Tibial nerve (tissue), 4 donors: ENCODE measurements around the gene SKA3. TPM values are rescaled to one million over a fixed set of nuclear protein-coding genes. Genes with fewer than 3 reads are reported as not detected.
"Not testable (repeated sequence)": the region's sequence is repeated elsewhere in the genome, so short reads cannot be mapped to it uniquely, and the experiment has no call there.

Experiments
- DNase-seq, 2 donors: peaks; one replicate each; pipeline ENCODE4 v3.0.0-alpha.2; 2019; ENCODE audit warnings: low spot score in 2 of 2
- H3K27ac ChIP-seq, 4 donors: fragments of 200-600 bp; sonication (generic) in 3 of 4; one replicate each; pipeline ENCODE4 v1.5.1; 2017 to 2019; ENCODE audit warnings: mild to moderate bottlenecking in 1 of 4
- H3K27me3 ChIP-seq, 2 donors: fragments of 200-600 bp; sonication (generic) in 1 of 2; one replicate each; pipeline versions ENCODE4 v1.5.1 to v1.6.0; 2017 to 2019
- H3K36me3 ChIP-seq, 3 donors: fragments of 200-600 bp; sonication (generic); one replicate each; pipeline ENCODE4 v1.5.1; 2018 to 2019
- H3K4me1 ChIP-seq, 4 donors: fragments of 200-600 bp; sonication (generic) in 3 of 4; one replicate each; pipeline ENCODE4 v1.5.1; 2017 to 2019
- H3K4me3 ChIP-seq, 4 donors: fragments of 200-600 bp; sonication (generic) in 3 of 4; one replicate each; pipeline ENCODE4 v1.5.1; 2017 to 2019; ENCODE audit warnings: mild to moderate bottlenecking in 1 of 4, moderate library complexity in 1 of 4
- H3K9me3 ChIP-seq, 4 donors: fragments of 200-600 bp; sonication (generic) in 3 of 4; one replicate each; pipeline ENCODE4 v1.5.1; 2017 to 2019
- CTCF ChIP-seq, 5 experiments: fragments of 200-600 bp in 3 of 5; fragments of 450-650 bp in 2 of 5; sonication (generic) in 3 of 5; IDR thresholded peaks; one replicate each; pipeline ENCODE4 v1.5.1; 2016 to 2019; ENCODE audit warnings: antibody characterized with exemption in 5 of 5, mild to moderate bottlenecking in 3 of 5, moderate library complexity in 2 of 5
- EP300 ChIP-seq, 2 donors: sonication (generic); formaldehyde crosslinking; IDR thresholded peaks; one replicate each; pipeline ENCODE4 v1.6.1; 2017; ENCODE audit warnings: antibody characterized with exemption in 2 of 2, mild to moderate bottlenecking in 1 of 2
- POLR2A ChIP-seq, 2 donors: fragments of 450-650 bp; IDR thresholded peaks; one replicate each; pipeline ENCODE4 v1.6.1; 2017; ENCODE audit warnings: antibody characterized with exemption in 2 of 2, mild to moderate bottlenecking in 2 of 2, moderate library complexity in 2 of 2
- WGBS, 2 donors: methylation state at CpG; one replicate each; pipeline ENCODE4 v1.1.5; 2018; 5-methylcytosine and 5-hydroxymethylcytosine counted together
- total RNA-seq, 4 donors: library from RNA; depleted of rRNA; stranded (reverse); fragments of >200 nt; gene quantifications; one replicate each; pipeline ENCODE4 v1.1.0, GENCODE V29; 2016

The SKA3 gene
- total RNA-seq, 4 donors from 2014 or later: 0.20 to 2.3 (median 0.26) TPM

- Histone ChIP-seq H3K27ac (no peak overlapping the region), H3K9me3 (no peaks in the 10 kb centered on the region), H3K4me3 (no peak overlapping the region), H3K27me3 (no peaks in the 10 kb centered on the region), H3K4me1 (no peaks in the 10 kb centered on the region), H3K36me3 (no peaks in the 10 kb centered on the region)
- no peak for DNase-seq
- TF ChIP-seq POLR2A (IDR thresholded peaks at IDR 0.05) (no peak), CTCF (IDR thresholded peaks at IDR 0.05) (no peak), EP300 (IDR thresholded peaks at IDR 0.05) (no peak)
- 68 to 79% methylated on average over 3 of the region's 3 CpGs for WGBS, 2 donors
These were observed 26.6 kb upstream of the SKA3 start for GRCh38 chr13:21202767-21203531.

GRCh38 chr13:21201456-21202190 is 25.3 kb upstream of the SKA3 start:
- H3K27me3 ChIP-seq, H3K4me3 ChIP-seq, H3K4me1 ChIP-seq, H3K36me3 ChIP-seq, DNase-seq, H3K27ac ChIP-seq, H3K9me3 ChIP-seq: not testable (repeated sequence)

GRCh38 chr13:21198391-21198790 is 22.0 kb upstream of the SKA3 start:
- H3K4me1 ChIP-seq, H3K9me3 ChIP-seq, DNase-seq, H3K4me3 ChIP-seq, H3K27ac ChIP-seq, H3K36me3 ChIP-seq, H3K27me3 ChIP-seq: not testable (repeated sequence)
- WGBS, 2 donors: 73 to 77% methylated on average over 3 to 4 of the region's 4 CpGs

- not testable (repeated sequence) for DNase-seq, H3K9me3 ChIP-seq, H3K4me1 ChIP-seq, H3K27me3 ChIP-seq, H3K4me3 ChIP-seq, H3K27ac ChIP-seq, H3K36me3 ChIP-seq
- WGBS, 2 donors: 82 to 87% methylated on average over 9 of the region's 9 CpGs
These were observed 21.4 kb upstream of the SKA3 start for GRCh38 chr13:21197606-21198225.

GRCh38 chr13:21194756-21195155 is 18.4 kb upstream of the SKA3 start:
- not testable (repeated sequence) for H3K4me3 ChIP-seq, DNase-seq
- WGBS, 2 donors: 78 to 83% methylated on average over 2 of the region's 2 CpGs

GRCh38 chr13:21186410-21186809 is 10.1 kb upstream of the SKA3 start:
- not testable (repeated sequence) for DNase-seq, H3K4me1 ChIP-seq, H3K4me3 ChIP-seq, H3K27ac ChIP-seq, H3K27me3 ChIP-seq, H3K9me3 ChIP-seq, H3K36me3 ChIP-seq
- 88% methylated on average over 3 of the region's 35 CpGs; no CpG with 5 or more reads in 1 of the 2 donors for WGBS, 2 donors

More at GRCh38 chr13:21194756-21195155, 18.4 kb upstream of the SKA3 start:
- not testable (repeated sequence) for H3K27ac ChIP-seq, H3K4me1 ChIP-seq, H3K36me3 ChIP-seq, H3K27me3 ChIP-seq, H3K9me3 ChIP-seq

GRCh38 chr13:21181671-21182070 is 5.3 kb upstream of the SKA3 start:
- H3K4me3 ChIP-seq: no peak overlapping the region
- peaks cover 0 to 12% (median 0%) of the 10 kb centered on the region in 3 donors for H3K36me3 ChIP-seq
- no peaks in the 10 kb centered on the region for H3K27me3 ChIP-seq
- WGBS, 2 donors: 73 to 93% methylated on average over 2 of the region's 2 CpGs
- DNase-seq: no peak
- TF ChIP-seq CTCF (IDR thresholded peaks at IDR 0.05) (no peak), EP300 (IDR thresholded peaks at IDR 0.05) (no peak), POLR2A (IDR thresholded peaks at IDR 0.05) (no peak)
- H3K27ac ChIP-seq: no peak overlapping the region
- no peaks in the 10 kb centered on the region for H3K9me3 ChIP-seq
- peaks cover 0 to 13% (median 10%) of the 10 kb centered on the region in 4 donors for H3K4me1 ChIP-seq
